GM12878 (cell line): ENCODE data around the gene RNF149.

Source experiments
- CEBPZ ChIP-seq: fragments of 150-350 bp; IDR thresholded peaks from 2 replicates; pipeline ENCODE4 v1.6.1; 2016; ENCODE audit warnings: low read depth, low read length
- CHD2 ChIP-seq: IDR thresholded peaks from 2 replicates; pipeline ENCODE4 v1.6.1; 2011; ENCODE audit warnings: low read depth, low read length, improper control_type of control experiment, borderline replicate concordance
- CREM ChIP-seq: IDR thresholded peaks from 2 replicates; pipeline ENCODE4 v1.6.1; 2014; ENCODE audit warnings: antibody characterized with exemption, low read depth
- CTCF ChIP-seq, 3 experiments: IDR thresholded peaks in 2 of 3; conservative IDR thresholded peaks in 1 of 3; 2 replicates each; pipeline ENCODE4 v1.5.1; 2011; ENCODE audit warnings: low read depth in 3 of 3, low read length in 3 of 3, mild to moderate bottlenecking in 3 of 3, control low read depth in 2 of 3, moderate library complexity in 2 of 3, inconsistent platforms in 1 of 3, mixed read lengths in 1 of 3; ENCODE audit not compliant: control insufficient read depth in 2 of 3, insufficient read depth in 1 of 3; ENCODE audit errors: extremely low read depth in 1 of 3
- HDAC6 ChIP-seq: fragments of 200-600 bp; sonication (generic); IDR thresholded peaks from one replicate; pipeline ENCODE4 v1.8.0; 2017; ENCODE audit warnings: antibody characterized with exemption; ENCODE audit not compliant: unreplicated experiment
- JUNB ChIP-seq: IDR thresholded peaks from 2 replicates; pipeline ENCODE4 v1.6.1; 2016; ENCODE audit warnings: antibody characterized with exemption, mild to moderate bottlenecking
- NFXL1 ChIP-seq: fragments of 450-650 bp; IDR thresholded peaks from 2 replicates; pipeline ENCODE4 v1.6.1; 2017; ENCODE audit warnings: antibody characterized with exemption, mild to moderate bottlenecking, borderline replicate concordance
- POLR2A ChIP-seq: IDR thresholded peaks from 2 replicates; pipeline ENCODE4 v1.6.1; 2011; ENCODE audit warnings: low read depth, mild to moderate bottlenecking, low read length
- SUZ12 ChIP-seq: fragments of 200-600 bp; sonication (generic); IDR thresholded peaks from one replicate; pipeline ENCODE4 v1.6.1; 2018; ENCODE audit warnings: antibody characterized with exemption, mild to moderate bottlenecking; ENCODE audit not compliant: unreplicated experiment
- TAF1 ChIP-seq: IDR thresholded peaks from 2 replicates; pipeline ENCODE4 v1.6.1; 2011; ENCODE audit warnings: mild to moderate bottlenecking, low read depth, low read length, borderline replicate concordance
- USF1 ChIP-seq: IDR thresholded peaks from 2 replicates; pipeline ENCODE4 v1.6.1; 2011; ENCODE audit warnings: borderline replicate concordance, low read depth, mild to moderate bottlenecking, moderate library complexity, mixed read lengths, low read length; ENCODE audit not compliant: insufficient read depth; ENCODE audit errors: extremely low read length
- ZBED1 ChIP-seq: IDR thresholded peaks from 2 replicates; pipeline ENCODE4 v1.6.1; 2016; ENCODE audit warnings: borderline replicate concordance
- ZNF687 ChIP-seq: fragments of 450-650 bp; IDR thresholded peaks from 2 replicates; pipeline ENCODE4 v1.6.1; 2017; ENCODE audit warnings: mild to moderate bottlenecking, moderate library complexity

GRCh38 chr2:101357376-101357775, 48.9 kb upstream of the RNF149 start:
- TF ChIP-seq ZNF687 (no peak), CTCF (IDR thresholded peaks at IDR 0.05 in 2 of 3, conservative IDR thresholded peaks at IDR 0.05 in 1 of 3; ENCODE audit: control insufficient read depth in 2 of 3, extremely low read depth in 1 of 3, insufficient read depth in 1 of 3, low read depth in 3 of 3, low read length in 3 of 3) (no peak), USF1 (no peak), HDAC6 (no peak), JUNB (no peak), CEBPZ (no peak), NFXL1 (no peak), SUZ12 (no peak), CREM (no peak), POLR2A (no peak), ZBED1 (no peak), CHD2 (no peak), TAF1 (no peak)
